ENCODE data around the gene HRH4. TPM values are rescaled to one million over a fixed set of nuclear protein-coding genes. Genes with fewer than 3 reads are reported as not detected.

The HRH4 gene
- total RNA-seq, 1 donor from 2014 or later = 0.17 TPM

- intact Hi-C loops (cut with micrococcal nuclease) = no loop called here
- DNase-seq = no peak
- ATAC-seq = no peak
Observed at GRCh38 chr18:24500217-24500616, 39.8 kb downstream of the HRH4 start.

- ATAC-seq (no peak), DNase-seq (no peak)
- intact Hi-C loops (cut with micrococcal nuclease) = no loop called here
Observed at GRCh38 chr18:24500766-24501165, 40.3 kb downstream of the HRH4 start.

- DNase-seq (no peak), ATAC-seq (no peak)
- intact Hi-C loops (cut with micrococcal nuclease) = no loop called here
Observed at GRCh38 chr18:24502667-24503523, 42.5 kb downstream of the HRH4 start.

- DNase-seq (no peak), ATAC-seq (no peak)
- intact Hi-C loops (cut with micrococcal nuclease) = no loop called here
Observed at GRCh38 chr18:24504401-24504800, 44.0 kb downstream of the HRH4 start.

- DNase-seq (no peak), ATAC-seq (no peak)
- intact Hi-C loops (cut with micrococcal nuclease) = no loop called here
Observed at GRCh38 chr18:24506175-24506574, 45.7 kb downstream of the HRH4 start.

GRCh38 chr18:24509435-24509834 lies 49.0 kb downstream of the HRH4 start:
- no peak for DNase-seq
- ATAC-seq = no peak
- intact Hi-C loops (cut with micrococcal nuclease) = no loop called here

- DNase-seq (no peak), ATAC-seq (no peak)
- intact Hi-C loops (cut with micrococcal nuclease) = no loop called here
Observed at GRCh38 chr18:24514439-24514838, 54.0 kb downstream of the HRH4 start.

- DNase-seq (no peak), ATAC-seq (no peak)
- intact Hi-C loops (cut with micrococcal nuclease) = no loop called here
Observed at GRCh38 chr18:24515721-24516120, 55.3 kb downstream of the HRH4 start.

- ATAC-seq (no peak), DNase-seq (no peak)
- intact Hi-C loops (cut with micrococcal nuclease) = no loop called here
Observed at GRCh38 chr18:24516261-24516660, 55.8 kb downstream of the HRH4 start.

- DNase-seq = no peak
- ATAC-seq = no peak
- intact Hi-C loops (cut with micrococcal nuclease) = no loop called here
Observed at GRCh38 chr18:24517554-24517953, 57.1 kb downstream of the HRH4 start.

- no peak for ATAC-seq
- intact Hi-C loops (cut with micrococcal nuclease) = no loop called here
- no peak for DNase-seq
Observed at GRCh38 chr18:24518596-24518995, 58.2 kb downstream of the HRH4 start.

Other genes starting within 250 kb of the HRH4 start
- gene OSBPL1A, start 62.8 kb upstream of the HRH4 start, total RNA-seq = 95.2 TPM
- gene IMPACT, start 34.0 kb upstream of the HRH4 start, total RNA-seq = 20.5 TPM

All from left ventricle myocardium superior (tissue), 1 donor.